ENCODE measurements around the gene GHR.

DNA sequence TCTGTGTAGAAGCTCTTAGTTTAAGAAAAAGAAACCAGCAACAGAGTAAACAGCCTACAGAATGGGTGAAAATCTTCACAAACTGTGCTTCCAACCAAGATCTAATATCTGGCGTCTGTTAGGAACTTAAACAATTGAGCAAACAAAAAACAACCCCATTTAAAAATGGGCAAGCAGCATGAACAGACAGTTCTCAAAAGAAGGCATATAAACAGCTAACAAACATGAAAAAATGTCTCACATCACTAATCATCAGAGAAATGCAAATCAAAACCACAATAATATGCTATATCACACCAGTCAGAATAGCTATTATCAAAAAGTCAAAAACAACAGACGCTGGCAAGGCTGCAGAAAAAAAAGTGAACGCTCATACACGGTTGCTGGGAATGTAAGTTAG lies 249.7 kb downstream of the GHR start:
- TF ChIP-seq, protein P1, sequence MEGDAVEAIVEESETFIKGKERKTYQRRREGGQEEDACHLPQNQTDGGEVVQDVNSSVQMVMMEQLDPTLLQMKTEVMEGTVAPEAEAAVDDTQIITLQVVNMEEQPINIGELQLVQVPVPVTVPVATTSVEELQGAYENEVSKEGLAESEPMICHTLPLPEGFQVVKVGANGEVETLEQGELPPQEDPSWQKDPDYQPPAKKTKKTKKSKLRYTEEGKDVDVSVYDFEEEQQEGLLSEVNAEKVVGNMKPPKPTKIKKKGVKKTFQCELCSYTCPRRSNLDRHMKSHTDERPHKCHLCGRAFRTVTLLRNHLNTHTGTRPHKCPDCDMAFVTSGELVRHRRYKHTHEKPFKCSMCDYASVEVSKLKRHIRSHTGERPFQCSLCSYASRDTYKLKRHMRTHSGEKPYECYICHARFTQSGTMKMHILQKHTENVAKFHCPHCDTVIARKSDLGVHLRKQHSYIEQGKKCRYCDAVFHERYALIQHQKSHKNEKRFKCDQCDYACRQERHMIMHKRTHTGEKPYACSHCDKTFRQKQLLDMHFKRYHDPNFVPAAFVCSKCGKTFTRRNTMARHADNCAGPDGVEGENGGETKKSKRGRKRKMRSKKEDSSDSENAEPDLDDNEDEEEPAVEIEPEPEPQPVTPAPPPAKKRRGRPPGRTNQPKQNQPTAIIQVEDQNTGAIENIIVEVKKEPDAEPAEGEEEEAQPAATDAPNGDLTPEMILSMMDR (conservative IDR thresholded peaks at IDR 0.05; ENCODE audit: low read length): no peak
- TF ChIP-seq EZH2phosphoT487 (IDR thresholded peaks at IDR 0.05; ENCODE audit: borderline replicate concordance, low read depth, low read length): no peak
